KMS-11 (cell line): ENCODE measurements around the gene GRIN2C.

Source experiments
- H2AFZ ChIP-seq: fragments of 200-600 bp; sonication (generic); 2 replicates; pipeline ENCODE4 v1.6.1; 2016; ENCODE audit warnings: antibody characterized with exemption, mixed run types, low read depth
- H3K27ac ChIP-seq: fragments of 200-600 bp; sonication (generic); 2 replicates; pipeline ENCODE4 v1.6.1; 2016; ENCODE audit warnings: mild to moderate bottlenecking, mixed run types
- H3K27me3 ChIP-seq: fragments of 200-600 bp; sonication (generic); 2 replicates; pipeline ENCODE4 v1.6.1; 2017; ENCODE audit warnings: mild to moderate bottlenecking, low read depth, mixed run types, moderate library complexity; ENCODE audit not compliant: insufficient read depth
- H3K36me3 ChIP-seq: fragments of 200-600 bp; sonication (generic); 2 replicates; pipeline ENCODE4 v1.6.1; 2017; ENCODE audit warnings: mild to moderate bottlenecking, mixed run types; ENCODE audit not compliant: insufficient read depth
- H3K4me1 ChIP-seq: fragments of 200-600 bp; sonication (generic); 2 replicates; pipeline ENCODE4 v1.6.1; 2016; ENCODE audit warnings: mild to moderate bottlenecking, low read depth, mixed run types; ENCODE audit not compliant: poor library complexity, severe bottlenecking
- H3K4me2 ChIP-seq: fragments of 200-600 bp; sonication (generic); 2 replicates; pipeline ENCODE4 v1.7.0; 2016; ENCODE audit warnings: mild to moderate bottlenecking, mixed run types
- H3K4me3 ChIP-seq: fragments of 200-600 bp; sonication (generic); IDR thresholded peaks from 2 replicates; pipeline ENCODE4 v1.6.1; 2017; ENCODE audit warnings: low read depth, low read length, mixed read lengths; ENCODE audit not compliant: insufficient read depth
- H3K79me2 ChIP-seq: fragments of 200-600 bp; sonication (generic); 2 replicates; pipeline ENCODE4 v1.6.1; 2016; ENCODE audit warnings: low read depth, mixed run types; ENCODE audit not compliant: insufficient read depth
- H3K9ac ChIP-seq: fragments of 200-600 bp; sonication (generic); 2 replicates; pipeline ENCODE4 v1.6.1; 2016; ENCODE audit warnings: mild to moderate bottlenecking, mixed run types
- H4K20me1 ChIP-seq: fragments of 200-600 bp; sonication (generic); 2 replicates; pipeline ENCODE4 v1.6.1; 2016; ENCODE audit warnings: mild to moderate bottlenecking, mixed run types; ENCODE audit not compliant: insufficient read depth
- CTCF ChIP-seq: fragments of 200-600 bp; sonication (generic); conservative IDR thresholded peaks from 2 replicates; pipeline ENCODE4 v1.6.1; 2017; ENCODE audit warnings: low read depth, mild to moderate bottlenecking, antibody characterized with exemption, low read length, moderate library complexity, mixed read lengths

The GRIN2C gene

GRCh38 chr17:74898376-74898946 lies 38.8 kb upstream of the GRIN2C start:
- H3K79me2 ChIP-seq, result no peaks in the 10 kb centered on the region
- H3K27me3 ChIP-seq, result peaks cover 75% of the 10 kb centered on the region
- no peaks in the 10 kb centered on the region for H4K20me1 ChIP-seq
- no peak overlapping the region for H3K27ac ChIP-seq
- no peak overlapping the region for H3K4me3 ChIP-seq
- H3K4me2 ChIP-seq, result no peak overlapping the region
- no peak overlapping the region for H2AFZ ChIP-seq
- H3K9ac ChIP-seq, result no peak overlapping the region
- H3K4me1 ChIP-seq, result no peaks in the 10 kb centered on the region
- H3K36me3 ChIP-seq, result no peaks in the 10 kb centered on the region
- no peak for TF ChIP-seq CTCF

- Histone ChIP-seq H2AFZ (no peak overlapping the region), H3K79me2 (no peaks in the 10 kb centered on the region), H3K4me1 (no peaks in the 10 kb centered on the region), H3K27ac (no peak overlapping the region), H4K20me1 (no peaks in the 10 kb centered on the region), H3K4me2 (no peak overlapping the region), H3K27me3 (peaks cover 88% of the 10 kb centered on the region), H3K36me3 (no peaks in the 10 kb centered on the region), H3K9ac (no peak overlapping the region), H3K4me3 (no peak overlapping the region)
- TF ChIP-seq CTCF, result no peak
Measured at GRCh38 chr17:74893936-74894671, 34.4 kb upstream of the GRIN2C start.

- H3K79me2 ChIP-seq, result no peaks in the 10 kb centered on the region
- H3K4me2 ChIP-seq, result no peak within 1 kb of the TSS
- no peaks in the 10 kb centered on the region for H3K36me3 ChIP-seq
- H4K20me1 ChIP-seq, result no peaks in the 10 kb centered on the region
- H3K27me3 ChIP-seq, result peaks cover 91% of the 10 kb centered on the region
- no peak within 1 kb of the TSS for H3K9ac ChIP-seq
- no peaks in the 10 kb centered on the region for H3K4me1 ChIP-seq
- no peak within 1 kb of the TSS for H3K4me3 ChIP-seq
- no peak within 1 kb of the TSS for H3K27ac ChIP-seq
- TF ChIP-seq CTCF, result no peak
- H2AFZ ChIP-seq, result no peak within 1 kb of the TSS
Measured at GRCh38 chr17:74892974-74893911, 33.6 kb upstream of the GRIN2C start, which contains the start of gene FADS6. FADS6 (minus strand) TSS chr17:74893633; CDS start chr17:74893595, 38 bp downstream.

- no peaks in the 10 kb centered on the region for H3K79me2 ChIP-seq
- no peak overlapping the region for H3K27ac ChIP-seq
- H3K4me1 ChIP-seq, result no peaks in the 10 kb centered on the region
- TF ChIP-seq CTCF, result no peak
- H2AFZ ChIP-seq, result no peak overlapping the region
- H3K36me3 ChIP-seq, result no peaks in the 10 kb centered on the region
- no peak overlapping the region for H3K4me2 ChIP-seq
- no peak overlapping the region for H3K9ac ChIP-seq
- no peaks in the 10 kb centered on the region for H4K20me1 ChIP-seq
- peaks cover 86% of the 10 kb centered on the region for H3K27me3 ChIP-seq
- H3K4me3 ChIP-seq, result no peak overlapping the region
Measured at GRCh38 chr17:74892013-74892841, 32.5 kb upstream of the GRIN2C start.
